Gastroesophageal sphincter (tissue), 4 donors: ENCODE results near the gene KIAA1958. TPM values are rescaled to one million over a fixed set of nuclear protein-coding genes. Genes with fewer than 3 reads are reported as not detected.

Source experiments
- ATAC-seq: fragments of 150-250 bp; one replicate; pipeline ENCODE4 v1.9.1; 2016; ENCODE audit warnings: mild to moderate bottlenecking, moderate library complexity
- H3K27ac ChIP-seq, 4 donors: fragments of 200-600 bp; sonication (generic) in 3 of 4; 1 replicate in 3 of 4; 2 replicates in 1 of 4; pipeline ENCODE4 v1.5.1; 2016 to 2019
- H3K27me3 ChIP-seq: fragments of 200-600 bp; sonication (generic); one replicate; pipeline ENCODE4 v1.5.1; 2019
- H3K36me3 ChIP-seq, 2 donors: fragments of 200-600 bp; sonication (generic); one replicate each; pipeline ENCODE4 v1.5.1; 2019; ENCODE audit warnings: control low read depth in 1 of 2
- H3K4me1 ChIP-seq, 3 donors: fragments of 200-600 bp; sonication (generic); 1 replicate in 2 of 3; 2 replicates in 1 of 3; pipeline ENCODE4 v1.5.1; 2016 to 2019; ENCODE audit warnings: control low read depth in 2 of 3
- H3K4me3 ChIP-seq, 2 donors: fragments of 200-600 bp; sonication (generic); one replicate each; pipeline ENCODE4 v1.5.1; 2019; ENCODE audit warnings: mild to moderate bottlenecking in 1 of 2, moderate library complexity in 1 of 2
- H3K9me3 ChIP-seq, 3 donors: fragments of 200-600 bp; sonication (generic); one replicate each; pipeline ENCODE4 v1.5.1; 2017 to 2019; ENCODE audit warnings: control low read depth in 2 of 3
- EP300 ChIP-seq: sonication (generic); formaldehyde crosslinking; IDR thresholded peaks from one replicate; pipeline ENCODE4 v1.6.1; 2017; ENCODE audit warnings: antibody characterized with exemption, mild to moderate bottlenecking
- POLR2A ChIP-seq, 2 donors: fragments of 450-650 bp; IDR thresholded peaks; one replicate each; pipeline ENCODE4 v1.6.1; 2017; ENCODE audit warnings: antibody characterized with exemption in 2 of 2, mild to moderate bottlenecking in 2 of 2, moderate library complexity in 1 of 2
- POLR2AphosphoS5 ChIP-seq: sonication (generic); formaldehyde crosslinking; IDR thresholded peaks from one replicate; pipeline ENCODE4 v1.6.1; 2017; ENCODE audit warnings: antibody characterized with exemption
- WGBS, 2 donors: methylation state at CpG; one replicate each; pipeline ENCODE4 v1.1.5; 2018; ENCODE audit warnings: low coverage in 1 of 2; 5-methylcytosine and 5-hydroxymethylcytosine counted together
- total RNA-seq, 4 donors: library from RNA; depleted of rRNA; stranded (reverse); fragments of >200 nt; gene quantifications; one replicate each; pipeline ENCODE4 v1.1.0, GENCODE V29; 2016
- TF ChIP-seq, protein P1 (sequence below), 4 experiments: fragments of 200-600 bp in 2 of 4; fragments of 450-650 bp in 2 of 4; sonication (generic) in 1 of 4; IDR thresholded peaks; one replicate each; pipeline ENCODE4 v1.5.1; 2017 to 2019; ENCODE audit warnings: antibody characterized with exemption in 4 of 4, mild to moderate bottlenecking in 2 of 4, moderate library complexity in 2 of 4

Gene KIAA1958, protein sequence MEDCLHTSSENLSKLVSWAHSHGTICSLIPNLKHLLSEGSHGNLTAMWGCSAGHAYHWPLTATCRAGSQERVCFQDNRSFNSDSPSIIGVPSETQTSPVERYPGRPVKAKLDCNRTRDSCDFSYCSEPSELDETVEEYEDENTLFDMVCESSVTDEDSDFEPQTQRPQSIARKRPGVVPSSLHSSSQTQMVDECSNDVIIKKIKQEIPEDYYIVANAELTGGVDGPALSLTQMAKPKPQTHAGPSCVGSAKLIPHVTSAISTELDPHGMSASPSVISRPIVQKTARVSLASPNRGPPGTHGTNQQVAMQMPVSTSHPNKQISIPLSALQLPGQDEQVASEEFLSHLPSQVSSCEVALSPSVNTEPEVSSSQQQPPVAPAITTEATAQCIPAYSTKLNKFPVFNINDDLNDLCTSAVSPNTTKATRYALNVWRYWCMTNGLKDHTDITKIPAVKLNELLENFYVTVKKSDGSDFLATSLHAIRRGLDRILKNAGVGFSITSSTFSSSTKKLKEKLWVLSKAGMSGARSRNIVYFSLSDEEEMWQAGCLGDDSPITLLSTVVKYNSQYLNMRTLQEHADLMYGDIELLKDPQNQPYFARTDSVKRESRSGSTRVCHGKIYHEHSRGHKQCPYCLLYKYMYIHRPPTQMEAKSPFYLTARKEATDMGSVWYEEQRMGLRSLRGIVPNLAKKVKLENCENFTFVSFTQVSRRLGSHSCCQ
- 1 to 10 TPM; 3.5 to 8.4 (median 3.9) TPM for total RNA-seq

DNA sequence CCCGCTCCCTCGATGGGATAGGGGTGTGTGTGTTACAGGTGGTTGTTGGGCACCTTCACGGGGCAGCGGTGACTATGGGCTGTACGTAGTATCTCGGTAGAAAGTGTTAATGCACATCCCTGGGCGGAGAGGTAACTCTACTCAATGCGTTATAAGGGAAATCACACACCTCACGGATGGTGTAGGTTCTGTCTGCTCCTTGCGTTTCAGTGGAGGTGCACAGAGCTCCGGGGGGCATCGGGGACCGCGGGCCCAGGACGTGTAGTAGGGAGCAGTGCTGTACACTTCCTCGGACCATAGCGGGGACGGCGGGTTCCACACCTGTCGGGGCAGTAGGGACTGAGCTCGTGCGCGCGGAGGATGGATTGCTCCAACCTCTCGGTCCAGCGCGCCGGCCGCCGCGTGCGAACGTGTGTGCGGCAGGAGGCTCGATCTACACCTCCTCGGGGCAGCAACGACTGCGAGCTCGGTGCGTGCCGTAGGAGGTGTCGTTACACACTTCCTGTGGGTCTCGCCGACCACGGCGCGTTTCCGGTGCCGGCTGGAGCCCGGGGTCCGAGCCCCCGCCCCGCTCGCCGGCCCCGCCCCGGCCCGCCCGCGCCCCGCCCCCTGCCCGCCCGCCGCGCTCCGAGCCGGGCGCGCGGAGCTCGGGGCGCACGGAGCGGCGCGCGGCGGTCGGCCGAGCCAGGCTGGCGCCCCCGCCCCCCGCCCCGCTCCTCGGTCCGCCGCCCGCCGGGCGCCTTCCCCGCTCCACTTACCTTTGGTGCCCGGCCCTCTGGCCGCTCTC, at the start of gene KIAA1958:
Gene KIAA1958, plus strand, starts transcription at position 607 of the 787 bp plus-strand sequence. CDS start 87,254 bp downstream, outside the sequence.
- Histone ChIP-seq H3K4me1 (peaks cover 0 to 25% (median 0%) of the 10 kb centered on the region in 3 donors), H3K9me3 (no peaks in the 10 kb centered on the region), H3K4me3 (peak within 1 kb of the TSS; percentile 87 to 90), H3K36me3 (no peaks in the 10 kb centered on the region), H3K27me3 (no peaks in the 10 kb centered on the region), H3K27ac (peak within 1 kb of the TSS; percentile 6 to 82 (median 78))
- peak; percentile 93 for ATAC-seq
- no CpG with 5 or more reads among the region's 93 CpGs for WGBS, 2 donors
- TF ChIP-seq, protein P1, sequence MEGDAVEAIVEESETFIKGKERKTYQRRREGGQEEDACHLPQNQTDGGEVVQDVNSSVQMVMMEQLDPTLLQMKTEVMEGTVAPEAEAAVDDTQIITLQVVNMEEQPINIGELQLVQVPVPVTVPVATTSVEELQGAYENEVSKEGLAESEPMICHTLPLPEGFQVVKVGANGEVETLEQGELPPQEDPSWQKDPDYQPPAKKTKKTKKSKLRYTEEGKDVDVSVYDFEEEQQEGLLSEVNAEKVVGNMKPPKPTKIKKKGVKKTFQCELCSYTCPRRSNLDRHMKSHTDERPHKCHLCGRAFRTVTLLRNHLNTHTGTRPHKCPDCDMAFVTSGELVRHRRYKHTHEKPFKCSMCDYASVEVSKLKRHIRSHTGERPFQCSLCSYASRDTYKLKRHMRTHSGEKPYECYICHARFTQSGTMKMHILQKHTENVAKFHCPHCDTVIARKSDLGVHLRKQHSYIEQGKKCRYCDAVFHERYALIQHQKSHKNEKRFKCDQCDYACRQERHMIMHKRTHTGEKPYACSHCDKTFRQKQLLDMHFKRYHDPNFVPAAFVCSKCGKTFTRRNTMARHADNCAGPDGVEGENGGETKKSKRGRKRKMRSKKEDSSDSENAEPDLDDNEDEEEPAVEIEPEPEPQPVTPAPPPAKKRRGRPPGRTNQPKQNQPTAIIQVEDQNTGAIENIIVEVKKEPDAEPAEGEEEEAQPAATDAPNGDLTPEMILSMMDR (IDR thresholded peaks at IDR 0.05), result no peak
- TF ChIP-seq POLR2AphosphoS5, result peak; percentile 69
- TF ChIP-seq POLR2A (IDR thresholded peaks at IDR 0.05), result peak in 1 of 2 donors; percentile 19

GRCh38 chr9:112437406-112437805, 49.2 kb upstream of the KIAA1958 start:
- Histone ChIP-seq H3K4me1 (no peaks in the 10 kb centered on the region), H3K4me3 (no peak overlapping the region), H3K27me3 (no peaks in the 10 kb centered on the region), H3K27ac (no peak overlapping the region), H3K36me3 (peaks cover 0 to 46% of the 10 kb centered on the region in 2 donors), H3K9me3 (no peaks in the 10 kb centered on the region)
- TF ChIP-seq, protein P1 (IDR thresholded peaks at IDR 0.05), result no peak
- TF ChIP-seq POLR2A (IDR thresholded peaks at IDR 0.05), result no peak
- TF ChIP-seq POLR2AphosphoS5, result no peak
- TF ChIP-seq EP300, result no peak
- no peak for ATAC-seq
- 100% methylated on average over 2 of the region's 2 CpGs; no CpG with 5 or more reads in 1 of the 2 donors for WGBS, 2 donors

- Histone ChIP-seq H3K9me3 (no peaks in the 10 kb centered on the region), H3K27ac (no peak overlapping the region), H3K36me3 (peaks cover 0 to 37% of the 10 kb centered on the region in 2 donors), H3K27me3 (no peaks in the 10 kb centered on the region), H3K4me1 (no peaks in the 10 kb centered on the region), H3K4me3 (no peak overlapping the region)
- TF ChIP-seq EP300 (no peak), POLR2A (IDR thresholded peaks at IDR 0.05) (no peak), POLR2AphosphoS5 (no peak)
- TF ChIP-seq, protein P1 (IDR thresholded peaks at IDR 0.05), result no peak
- WGBS, 2 donors, result 94 to 100% methylated on average over 2 of the region's 2 CpGs
- no peak for ATAC-seq
These were observed 47.5 kb upstream of the KIAA1958 start for GRCh38 chr9:112439171-112439570.

DNA sequence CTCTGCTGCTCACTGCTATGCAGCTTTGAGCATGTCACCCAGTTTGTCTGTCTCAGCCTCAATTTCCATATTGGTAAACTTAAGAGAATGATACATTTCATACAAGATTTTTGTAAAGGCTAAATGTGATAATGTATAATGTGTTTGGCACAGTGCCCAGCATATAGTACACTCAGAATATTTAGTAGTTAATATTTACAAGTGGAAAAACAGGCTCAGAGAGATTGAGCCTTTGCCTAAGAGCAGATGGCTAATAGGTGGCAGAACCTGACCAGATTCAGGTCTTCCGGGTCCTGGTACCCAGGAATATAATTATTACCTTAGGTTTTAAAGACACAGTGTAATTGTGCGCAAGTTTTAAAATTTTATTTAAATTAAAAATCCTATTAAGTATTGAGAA, 46.8 kb upstream of the KIAA1958 start:
- no peaks in the 10 kb centered on the region for H3K4me1 ChIP-seq
- H3K4me3 ChIP-seq, result no peak overlapping the region
- no peak for ATAC-seq
- no peaks in the 10 kb centered on the region for H3K9me3 ChIP-seq
- H3K27ac ChIP-seq, result no peak overlapping the region
- peaks cover 0 to 42% of the 10 kb centered on the region in 2 donors for H3K36me3 ChIP-seq
- H3K27me3 ChIP-seq, result no peaks in the 10 kb centered on the region
- TF ChIP-seq POLR2AphosphoS5 (no peak), EP300 (no peak), POLR2A (IDR thresholded peaks at IDR 0.05) (no peak)
- TF ChIP-seq, protein P1 (IDR thresholded peaks at IDR 0.05), result no peak
- 89 to 100% methylated on average over 2 of the region's 2 CpGs for WGBS, 2 donors
